NCI-H2227 (cell line): ENCODE results near the gene TANGO6.
"Not testable (repeated sequence)": the region's sequence is repeated elsewhere in the genome, so short reads cannot be mapped to it uniquely, and the experiment has no call there.

Source experiments
- DNase-seq: peaks from one replicate; lab custom pipeline; 2025; ENCODE audit not compliant: unreplicated experiment; lab: John Stamatoyannopoulos, UW

Gene TANGO6

DNA sequence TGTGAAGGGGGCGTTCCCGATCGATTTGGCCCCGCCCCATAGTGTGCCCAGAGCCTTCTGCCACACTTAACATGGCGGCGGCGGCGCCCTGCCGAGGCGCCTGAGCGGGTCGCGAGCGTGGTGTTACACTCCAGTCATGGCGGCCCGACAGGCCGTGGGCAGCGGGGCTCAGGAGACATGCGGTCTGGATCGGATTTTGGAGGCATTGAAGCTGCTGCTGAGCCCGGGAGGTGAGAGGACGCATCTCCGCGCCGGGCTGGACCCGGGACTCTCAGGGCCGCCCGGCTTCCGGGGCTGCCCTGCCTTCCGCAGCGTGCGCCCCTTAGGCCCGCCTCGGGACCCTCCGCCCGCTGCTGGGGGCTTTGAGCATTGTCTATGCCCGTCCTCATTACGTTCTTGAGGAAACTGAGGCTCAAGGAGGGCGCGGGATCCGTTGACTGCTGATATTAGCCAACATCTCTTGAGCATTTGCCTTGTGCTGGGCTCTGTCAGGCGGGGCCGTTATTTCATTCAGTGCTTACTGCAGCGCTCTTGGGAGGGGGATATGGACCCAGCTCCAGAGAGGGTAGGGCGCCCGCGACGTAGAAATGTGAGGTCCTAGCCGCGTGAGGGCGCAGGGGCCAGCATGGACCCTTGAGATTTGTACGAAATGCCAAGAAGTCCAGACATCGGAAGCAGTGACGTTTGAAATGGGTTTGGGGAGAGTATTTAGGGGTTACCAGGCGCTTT lies at the start of gene TANGO6:
Gene TANGO6, plus strand, starts transcription at position 50 of the 729 bp plus-strand sequence. Its CDS starts 87 bp downstream, at position 137.
- peak; percentile 89 for DNase-seq

DNA sequence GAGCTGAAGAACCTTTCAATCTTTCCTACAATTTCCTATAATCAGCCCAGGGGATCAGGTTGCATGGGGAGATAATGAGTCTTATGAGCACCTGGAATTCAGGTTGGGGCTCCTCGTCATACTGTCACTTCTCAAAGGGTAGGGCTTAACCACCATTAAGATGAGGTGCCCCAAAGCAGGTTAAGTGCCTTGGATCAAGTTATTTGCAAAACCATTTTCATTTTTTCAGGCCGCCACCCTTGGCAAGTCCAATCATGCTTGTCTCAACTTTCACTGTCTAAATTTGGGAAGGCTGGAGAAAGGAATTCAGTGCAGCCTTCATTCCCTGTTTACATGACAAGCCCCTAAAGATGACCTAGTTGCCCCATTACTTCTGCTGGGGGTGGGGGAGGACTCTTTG lies 44.9 kb upstream of the TANGO6 start:
- DNase-seq = no peak

DNA sequence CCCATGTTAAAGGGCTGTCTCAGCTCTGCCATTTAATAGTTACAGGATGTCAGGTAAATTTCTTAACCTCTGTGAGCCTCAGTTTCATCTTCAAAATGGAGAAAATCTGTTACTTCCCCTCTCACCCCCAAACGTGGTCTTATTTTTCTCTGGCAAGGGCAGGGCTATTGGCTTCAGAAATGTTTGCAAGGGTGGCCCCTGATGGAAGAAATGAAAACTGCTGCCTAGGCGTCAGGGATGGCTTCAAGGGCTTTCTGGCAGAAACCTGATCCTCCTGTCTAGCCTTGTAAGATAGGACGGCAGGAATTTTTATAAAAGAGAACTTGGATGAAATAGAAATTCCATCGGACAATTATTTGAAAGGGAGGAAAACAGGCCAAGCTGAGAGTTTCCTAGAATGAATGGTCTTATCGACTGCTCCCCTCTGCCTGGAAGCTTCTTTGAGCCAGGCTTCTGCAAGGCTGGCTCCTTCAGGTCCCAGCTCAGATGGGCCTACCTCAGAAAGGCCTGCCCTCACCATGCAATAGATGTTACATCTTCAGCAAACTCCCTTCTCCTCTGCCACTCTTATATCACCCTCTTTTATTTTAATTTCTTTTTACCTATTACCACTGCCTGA lies 43.0 kb upstream of the TANGO6 start:
- no peak for DNase-seq

DNA sequence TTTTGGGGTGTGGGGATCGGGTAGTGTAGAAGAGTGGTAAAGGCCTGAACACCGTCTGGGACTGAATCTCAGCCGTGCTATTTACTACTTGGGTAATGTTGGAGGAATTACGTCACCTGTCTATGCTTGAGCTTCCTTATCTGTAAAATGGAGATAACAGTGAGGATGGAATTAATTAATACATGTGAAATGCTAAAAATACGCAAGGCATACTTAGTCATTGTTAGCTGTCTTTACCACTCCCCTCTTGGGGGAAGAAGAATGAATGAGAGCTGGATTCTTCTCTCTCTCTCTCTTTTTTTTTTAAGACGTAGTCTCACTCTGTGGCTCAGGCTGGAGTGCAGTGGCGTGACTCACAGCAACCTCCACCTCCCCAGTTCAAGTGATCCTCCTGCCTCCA lies 41.1 kb upstream of the TANGO6 start:
- no peak for DNase-seq

DNA sequence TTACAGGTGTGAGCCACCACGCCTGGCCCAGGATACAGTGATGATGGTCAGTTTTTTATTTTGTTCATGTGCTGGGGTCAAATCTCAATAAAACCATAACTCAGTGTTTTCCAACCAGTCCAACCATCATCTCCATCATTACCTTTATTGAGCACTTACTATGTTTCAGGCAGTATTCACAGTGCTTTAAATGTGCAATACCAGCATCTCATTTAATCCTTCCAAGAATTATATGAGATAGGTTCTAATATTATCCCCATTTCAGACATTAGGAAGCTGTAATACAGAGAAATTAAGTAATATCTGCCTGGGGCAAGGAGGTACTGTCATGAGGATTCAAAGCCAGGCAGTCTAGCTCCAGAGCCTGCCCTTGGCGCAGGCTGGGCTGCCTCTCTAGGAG lies 36.9 kb upstream of the TANGO6 start:
- DNase-seq = no peak

DNA sequence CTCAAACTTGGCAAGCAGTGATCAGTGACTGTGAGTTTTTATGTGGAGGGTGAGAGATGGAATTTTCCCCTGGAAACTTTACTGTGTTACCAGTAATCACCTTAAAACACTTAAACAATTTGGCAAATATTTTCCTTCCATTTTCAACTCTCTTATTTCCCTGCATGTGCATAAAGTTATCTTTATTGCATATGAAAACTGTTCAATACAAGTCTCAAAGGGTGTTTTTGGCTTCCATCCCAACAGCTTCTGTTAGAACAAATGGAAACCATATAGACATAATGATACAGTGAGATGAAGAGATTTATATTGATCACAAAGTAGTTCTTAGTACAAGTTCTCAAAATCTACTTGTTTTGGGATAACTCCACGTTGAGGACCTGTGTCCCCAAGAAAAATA lies 36.4 kb upstream of the TANGO6 start:
- no peak for DNase-seq

DNA sequence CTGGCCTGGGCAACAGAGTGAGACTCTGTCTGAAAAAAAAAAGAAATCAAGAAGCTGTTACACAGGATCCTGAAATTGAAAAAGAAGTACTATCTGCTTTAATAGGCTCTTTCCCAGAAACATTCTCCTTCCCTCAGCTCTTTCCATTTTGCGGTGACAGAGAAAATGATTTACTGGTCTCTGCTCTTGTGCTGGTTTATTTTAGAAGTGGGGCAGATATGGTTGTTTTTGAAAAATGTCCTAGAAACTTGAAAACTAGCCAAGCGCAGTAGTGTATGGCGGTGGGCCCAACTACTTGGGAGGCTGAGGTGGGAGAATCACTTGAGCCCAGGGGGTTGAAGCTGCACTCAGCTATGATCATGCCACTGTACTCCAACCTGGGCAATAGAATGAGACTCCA lies 28.8 kb upstream of the TANGO6 start:
- no peak for DNase-seq

DNA sequence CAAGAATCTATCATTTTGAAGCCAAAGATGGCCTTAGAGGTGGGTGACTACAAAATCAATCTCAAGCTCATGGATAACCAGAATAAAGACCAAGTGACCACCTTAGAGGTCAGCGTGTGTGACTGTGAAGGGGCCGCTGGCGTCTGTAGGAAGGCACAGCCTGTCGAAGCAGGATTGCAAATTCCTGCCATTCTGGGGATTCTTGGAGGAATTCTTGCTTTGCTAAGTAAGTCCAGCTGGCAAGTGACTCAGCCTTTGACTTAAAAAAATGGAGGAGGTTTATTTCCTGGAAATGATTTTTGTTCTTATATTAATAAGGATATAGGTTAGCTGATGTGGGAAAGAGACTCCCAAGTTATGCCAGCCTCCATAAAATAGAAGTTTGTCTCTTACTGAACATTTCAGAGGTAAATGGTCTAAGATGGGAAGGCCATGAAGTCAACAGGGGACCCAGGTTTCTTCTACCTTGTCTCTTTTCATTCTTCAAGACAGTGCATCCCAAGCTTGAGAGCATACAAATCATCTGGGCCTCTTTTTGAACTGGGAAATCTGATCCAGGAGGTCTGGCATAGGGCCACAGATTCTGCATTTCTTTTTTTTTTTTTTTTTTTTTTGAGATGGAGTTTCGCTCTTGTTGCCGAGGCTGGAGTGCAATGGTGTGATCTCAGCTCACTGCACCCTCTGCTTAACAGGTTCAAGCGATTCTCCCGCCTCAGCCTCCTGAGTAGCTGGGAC lies 19.8 kb upstream of the TANGO6 start:
- DNase-seq = no peak

DNA sequence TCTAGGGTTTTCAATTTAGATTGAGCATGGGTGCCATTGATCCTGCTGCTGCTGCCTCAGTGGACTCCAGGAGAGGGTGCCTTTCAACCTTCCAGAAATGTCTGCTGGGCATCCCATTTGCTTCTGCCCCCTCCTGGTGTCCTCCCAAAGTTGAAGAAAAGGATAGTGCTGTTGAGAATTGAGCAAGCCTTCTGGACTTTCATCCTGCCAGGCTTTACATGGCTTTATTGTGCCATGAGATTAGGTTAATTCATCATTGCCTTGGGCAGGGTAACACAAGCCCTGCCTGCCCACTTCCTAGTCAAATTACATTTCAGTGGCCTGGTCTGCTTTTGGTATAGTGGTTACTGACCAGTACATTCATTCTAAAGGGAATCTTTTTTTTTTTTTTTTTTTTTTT lies 17.9 kb upstream of the TANGO6 start:
- no peak for DNase-seq

DNA sequence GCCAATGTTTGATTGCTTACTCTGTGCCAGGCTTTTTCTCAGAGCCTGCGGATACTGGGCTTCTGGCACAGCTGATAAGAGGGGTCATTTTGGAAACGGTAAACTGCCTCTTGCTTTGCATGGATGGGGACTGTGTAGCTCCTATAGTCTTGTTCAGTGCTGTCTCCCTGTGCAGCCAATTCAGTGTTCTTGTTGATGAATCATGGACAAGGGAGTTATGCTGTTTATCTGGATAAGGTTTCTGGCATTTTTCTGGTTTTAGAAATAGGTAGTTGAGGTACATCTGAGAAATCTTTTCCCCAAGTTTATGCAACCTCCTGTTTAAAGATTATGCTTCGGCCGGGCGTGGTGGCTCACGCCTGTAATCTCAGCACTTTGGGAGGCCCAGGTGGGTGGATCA lies 16.7 kb upstream of the TANGO6 start:
- no peak for DNase-seq

DNA sequence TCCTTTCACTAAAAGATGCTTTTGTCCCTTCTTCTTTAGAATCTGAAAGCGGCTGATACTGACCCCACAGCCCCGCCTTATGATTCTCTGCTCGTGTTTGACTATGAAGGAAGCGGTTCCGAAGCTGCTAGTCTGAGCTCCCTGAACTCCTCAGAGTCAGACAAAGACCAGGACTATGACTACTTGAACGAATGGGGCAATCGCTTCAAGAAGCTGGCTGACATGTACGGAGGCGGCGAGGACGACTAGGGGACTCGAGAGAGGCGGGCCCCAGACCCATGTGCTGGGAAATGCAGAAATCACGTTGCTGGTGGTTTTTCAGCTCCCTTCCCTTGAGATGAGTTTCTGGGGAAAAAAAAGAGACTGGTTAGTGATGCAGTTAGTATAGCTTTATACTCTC lies 10.1 kb upstream of the TANGO6 start:
- DNase-seq = no peak

DNA sequence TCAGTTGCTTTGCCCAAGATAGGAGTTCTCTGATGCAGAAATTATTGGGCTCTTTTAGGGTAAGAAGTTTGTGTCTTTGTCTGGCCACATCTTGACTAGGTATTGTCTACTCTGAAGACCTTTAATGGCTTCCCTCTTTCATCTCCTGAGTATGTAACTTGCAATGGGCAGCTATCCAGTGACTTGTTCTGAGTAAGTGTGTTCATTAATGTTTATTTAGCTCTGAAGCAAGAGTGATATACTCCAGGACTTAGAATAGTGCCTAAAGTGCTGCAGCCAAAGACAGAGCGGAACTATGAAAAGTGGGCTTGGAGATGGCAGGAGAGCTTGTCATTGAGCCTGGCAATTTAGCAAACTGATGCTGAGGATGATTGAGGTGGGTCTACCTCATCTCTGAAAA lies 8.8 kb upstream of the TANGO6 start:
- DNase-seq = no peak

DNA sequence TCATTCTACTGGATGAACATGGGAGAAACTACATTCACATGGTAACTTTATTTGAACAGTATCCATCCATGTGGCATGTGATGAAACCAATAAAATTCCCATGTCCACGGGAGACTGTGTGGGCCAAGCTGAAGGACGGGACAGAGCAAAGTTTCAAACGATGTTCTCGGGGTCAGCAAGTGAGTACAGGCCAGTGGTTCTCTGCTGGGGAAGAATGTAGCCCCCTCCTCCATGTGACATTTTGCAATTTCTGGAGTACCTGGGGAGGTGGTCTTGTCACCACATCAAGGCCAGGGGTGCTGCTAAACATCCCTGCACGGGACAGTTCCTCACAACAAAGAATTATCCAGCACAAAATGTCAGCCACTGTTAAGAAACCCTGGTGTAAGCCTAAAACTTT lies 7.4 kb upstream of the TANGO6 start:
- no peak for DNase-seq

DNA sequence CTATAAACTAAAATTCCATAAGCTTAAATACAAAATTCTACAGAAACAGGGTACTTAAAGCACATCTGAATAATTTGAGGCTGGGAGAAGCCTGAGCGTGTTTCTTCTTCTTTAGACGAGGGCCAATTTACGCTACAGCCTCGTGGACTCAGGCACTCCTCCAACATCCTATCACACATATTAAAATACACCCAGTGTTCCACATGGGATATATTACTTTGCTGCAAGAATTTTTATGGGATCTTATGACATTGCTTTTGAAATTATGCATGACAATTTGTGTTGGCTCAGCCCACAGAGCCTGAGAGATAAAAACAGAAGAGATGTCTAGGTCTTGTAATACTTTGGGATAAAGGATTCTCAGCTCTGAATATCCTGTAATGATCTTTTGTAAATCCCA lies 3.5 kb upstream of the TANGO6 start:
- no peak for DNase-seq

DNA sequence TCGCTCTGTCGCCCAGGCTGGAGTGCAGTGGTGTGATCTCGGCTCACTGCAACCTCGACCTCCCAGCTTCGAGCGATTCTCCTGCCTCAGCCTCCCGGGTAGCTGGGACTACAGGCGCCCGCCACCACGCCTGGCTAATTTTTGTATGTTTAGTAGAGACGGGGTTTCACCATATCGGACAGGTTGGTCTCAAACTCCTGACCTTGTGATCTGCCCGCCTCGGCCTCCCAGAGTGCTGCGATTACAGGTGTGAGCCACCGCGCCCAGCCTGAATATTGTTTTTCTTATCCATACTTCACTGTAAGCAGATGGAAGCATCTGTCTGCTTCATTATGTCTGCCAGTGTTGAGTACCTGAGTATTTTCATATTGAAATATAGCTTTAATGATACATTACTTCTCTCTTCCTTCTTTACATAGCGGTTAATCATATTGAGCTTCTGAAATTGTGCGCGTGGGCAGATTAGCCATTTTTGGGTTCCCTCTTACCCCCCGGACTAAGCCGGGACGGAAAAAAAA lies 308 bp upstream of the TANGO6 start:
- DNase-seq = not testable (repeated sequence)

DNA sequence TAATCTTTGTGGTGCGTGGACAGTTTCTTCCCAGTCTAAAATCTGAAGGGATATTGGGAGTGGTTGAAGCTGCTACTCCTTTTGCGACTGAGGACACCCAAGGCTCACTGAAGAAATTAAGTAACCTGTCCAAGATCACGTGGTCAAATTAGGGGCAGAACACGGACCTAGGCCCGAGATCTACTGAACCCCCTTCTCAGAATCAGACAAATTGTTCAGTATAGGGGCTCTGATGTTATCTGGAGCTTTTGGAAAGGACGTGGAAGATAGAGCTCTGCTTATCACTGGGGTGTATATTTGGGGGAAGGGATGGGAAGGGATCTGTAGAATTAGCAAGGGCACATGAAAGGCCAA lies 857 bp downstream of the TANGO6 start:
- no peak for DNase-seq

DNA sequence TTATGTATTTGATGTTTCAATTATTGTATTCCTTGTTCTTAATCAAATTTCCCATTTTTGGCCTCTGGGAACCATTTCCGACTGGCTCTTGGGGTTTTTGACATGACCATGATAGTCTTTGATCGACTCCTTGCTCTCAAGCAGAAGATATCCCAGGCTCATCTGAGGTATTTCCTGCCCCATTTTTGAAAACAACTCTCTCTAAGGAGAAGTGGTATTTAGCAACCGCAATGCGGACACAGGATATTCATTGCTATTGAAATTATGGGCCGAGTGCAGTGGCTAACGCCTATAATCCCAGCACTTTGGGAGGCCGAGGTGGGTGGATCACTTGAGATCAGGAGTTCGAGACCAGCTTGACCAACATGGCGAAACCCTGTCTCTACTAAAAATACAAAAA lies 5.5 kb downstream of the TANGO6 start:
- no peak for DNase-seq

DNA sequence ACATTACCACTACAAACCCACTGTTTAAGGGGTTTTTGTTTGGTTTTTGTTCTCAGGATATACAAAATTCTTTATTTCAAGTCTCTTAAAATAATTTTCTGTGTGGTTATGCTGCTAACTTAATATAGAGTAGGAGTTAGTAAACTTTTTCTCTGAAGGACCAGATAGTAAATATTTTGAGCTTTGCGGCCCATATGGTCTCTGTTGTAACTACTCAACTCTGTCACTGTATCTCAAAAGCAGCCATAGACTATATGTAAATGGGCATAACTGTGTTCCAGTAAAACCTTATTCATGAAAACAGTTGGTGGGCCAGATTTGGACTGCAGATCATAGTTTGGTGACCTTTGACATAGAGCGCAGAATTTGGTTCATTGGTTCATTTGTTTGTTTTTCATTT lies 7.2 kb downstream of the TANGO6 start:
- DNase-seq = no peak

DNA sequence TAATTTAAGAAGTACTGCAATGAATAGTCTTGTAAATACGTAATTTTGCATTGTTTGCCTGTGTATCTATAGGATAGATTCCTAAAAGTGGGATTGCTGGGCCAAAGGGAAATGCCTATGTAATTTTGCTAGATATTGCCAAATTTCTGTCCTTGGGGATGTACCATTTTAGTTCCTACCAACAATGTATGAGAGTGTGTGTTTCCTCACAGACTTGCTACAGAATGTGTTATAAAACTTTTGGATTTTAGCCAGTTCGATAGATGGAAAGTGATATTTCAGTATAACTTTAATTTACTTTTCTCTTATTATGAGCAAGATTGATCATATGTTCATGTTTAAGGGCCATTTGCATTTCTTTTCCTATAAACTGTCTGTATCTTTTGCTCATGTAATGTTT lies 8.3 kb downstream of the TANGO6 start:
- no peak for DNase-seq

DNA sequence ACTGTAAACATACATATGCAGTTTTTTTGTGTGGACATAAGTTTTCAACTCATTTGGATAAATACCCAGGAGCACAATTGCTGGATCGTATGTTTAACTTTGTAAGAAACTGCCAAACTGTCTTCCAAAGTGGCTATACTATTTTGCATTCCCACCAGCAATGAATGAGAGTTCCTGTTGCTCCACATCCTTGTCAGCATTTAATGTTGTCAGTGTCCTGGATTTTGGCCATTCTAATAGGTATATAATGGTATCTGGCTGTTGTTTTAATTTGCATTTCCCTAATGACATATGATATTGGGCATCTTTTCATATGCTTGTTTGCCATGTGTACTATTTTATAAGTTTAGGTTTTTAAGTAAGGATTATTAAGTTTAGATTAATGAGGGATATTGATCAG lies 14.1 kb downstream of the TANGO6 start:
- no peak for DNase-seq

DNA sequence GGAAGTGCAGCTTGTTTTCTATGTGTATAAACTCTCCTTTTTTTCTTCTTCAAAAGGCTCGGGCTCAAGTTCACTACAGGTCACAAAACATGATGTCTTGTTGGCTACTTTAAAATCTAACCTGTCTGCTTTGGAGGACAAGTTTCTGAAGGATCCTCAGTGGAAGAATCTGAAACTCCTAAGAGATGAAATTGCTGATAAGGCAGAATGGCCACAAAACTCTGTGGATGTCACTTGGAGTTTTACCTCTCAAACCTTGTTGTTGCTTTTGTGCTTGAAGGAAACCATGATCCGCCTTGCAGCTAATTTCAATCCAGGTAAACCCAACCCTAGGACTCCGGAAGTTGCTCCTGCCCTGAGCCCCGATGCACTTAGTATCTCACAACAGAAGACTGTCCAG lies 16.5 kb downstream of the TANGO6 start:
- no peak for DNase-seq
